NB4 (cell line): ENCODE measurements around the gene HOXB7.

ENCODE experiments used
- CTCF ChIP-seq: IDR thresholded peaks from one replicate; pipeline ENCODE4 v1.5.1; 2012; ENCODE audit warnings: low read depth, low read length
- MYC ChIP-seq: IDR thresholded peaks from 2 replicates; pipeline ENCODE4 v1.6.1; 2011; ENCODE audit warnings: low read depth, low read length
- POLR2A ChIP-seq: IDR thresholded peaks from 2 replicates; pipeline ENCODE4 v1.6.1; 2011; ENCODE audit warnings: mild to moderate bottlenecking; ENCODE audit not compliant: insufficient read length; ENCODE audit errors: extremely low read depth
- TF ChIP-seq, protein P1 (sequence below): IDR thresholded peaks from 2 replicates; pipeline ENCODE4 v1.6.1; 2011; ENCODE audit warnings: low read depth, low read length

GRCh38 chr17:48568499-48569239 lies 42.1 kb downstream of the HOXB7 start:
- TF ChIP-seq CTCF = no peak
- TF ChIP-seq POLR2A = no peak
- TF ChIP-seq, protein P1, sequence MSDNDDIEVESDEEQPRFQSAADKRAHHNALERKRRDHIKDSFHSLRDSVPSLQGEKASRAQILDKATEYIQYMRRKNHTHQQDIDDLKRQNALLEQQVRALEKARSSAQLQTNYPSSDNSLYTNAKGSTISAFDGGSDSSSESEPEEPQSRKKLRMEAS = no peak
- no peak for TF ChIP-seq MYC
